Prostate gland (tissue), 2 donors: ENCODE results near the gene DAPP1.

Experiments used
- POLR2AphosphoS5 ChIP-seq: sonication (generic); formaldehyde crosslinking; IDR thresholded peaks from one replicate; pipeline ENCODE4 v1.6.1; 2017; ENCODE audit warnings: antibody characterized with exemption
- TF ChIP-seq, protein P1 (sequence below), 4 experiments: fragments of 200-600 bp in 2 of 4; fragments of 450-650 bp in 2 of 4; sonication (generic) in 2 of 4; IDR thresholded peaks; 1 replicate in 3 of 4; 2 replicates in 1 of 4; pipeline ENCODE4 v1.5.1; 2016 to 2019; ENCODE audit warnings: antibody characterized with exemption in 4 of 4, mild to moderate bottlenecking in 2 of 4, moderate library complexity in 2 of 4

- TF ChIP-seq, protein P1, sequence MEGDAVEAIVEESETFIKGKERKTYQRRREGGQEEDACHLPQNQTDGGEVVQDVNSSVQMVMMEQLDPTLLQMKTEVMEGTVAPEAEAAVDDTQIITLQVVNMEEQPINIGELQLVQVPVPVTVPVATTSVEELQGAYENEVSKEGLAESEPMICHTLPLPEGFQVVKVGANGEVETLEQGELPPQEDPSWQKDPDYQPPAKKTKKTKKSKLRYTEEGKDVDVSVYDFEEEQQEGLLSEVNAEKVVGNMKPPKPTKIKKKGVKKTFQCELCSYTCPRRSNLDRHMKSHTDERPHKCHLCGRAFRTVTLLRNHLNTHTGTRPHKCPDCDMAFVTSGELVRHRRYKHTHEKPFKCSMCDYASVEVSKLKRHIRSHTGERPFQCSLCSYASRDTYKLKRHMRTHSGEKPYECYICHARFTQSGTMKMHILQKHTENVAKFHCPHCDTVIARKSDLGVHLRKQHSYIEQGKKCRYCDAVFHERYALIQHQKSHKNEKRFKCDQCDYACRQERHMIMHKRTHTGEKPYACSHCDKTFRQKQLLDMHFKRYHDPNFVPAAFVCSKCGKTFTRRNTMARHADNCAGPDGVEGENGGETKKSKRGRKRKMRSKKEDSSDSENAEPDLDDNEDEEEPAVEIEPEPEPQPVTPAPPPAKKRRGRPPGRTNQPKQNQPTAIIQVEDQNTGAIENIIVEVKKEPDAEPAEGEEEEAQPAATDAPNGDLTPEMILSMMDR (IDR thresholded peaks at IDR 0.05), result no peak
- TF ChIP-seq POLR2AphosphoS5, result no peak
These were observed 76.4 kb downstream of the DAPP1 start for GRCh38 chr4:99893029-99893428.
